K562 (cell line): ENCODE measurements around the gene TMEM184B. TPM values are rescaled to one million over a fixed set of nuclear protein-coding genes. Genes with fewer than 3 reads are reported as not detected.

Experiments used
- BMI1 ChIP-seq: fragments of 150-350 bp; IDR thresholded peaks from 2 replicates; pipeline ENCODE4 v1.6.1; 2014; ENCODE audit warnings: low read length
- DLX4 ChIP-seq: fragments of 250-450 bp; sonication (Bioruptor Pico); IDR thresholded peaks from 2 replicates; pipeline ENCODE4 v1.6.1; 2021; ENCODE audit warnings: mild to moderate bottlenecking
- E2F4 ChIP-seq: sonication (generic); formaldehyde crosslinking; IDR thresholded peaks from 2 replicates; pipeline ENCODE4 v1.8.0; 2022; ENCODE audit warnings: mild to moderate bottlenecking, low read depth, missing genetic modification reagents
- GABPB1 ChIP-seq: sonication (generic); formaldehyde crosslinking; IDR thresholded peaks from 2 replicates; pipeline ENCODE4 v1.8.0; 2022; ENCODE audit warnings: mild to moderate bottlenecking, missing genetic modification reagents
- HNRNPL ChIP-seq: fragments of 200-400 bp; formaldehyde crosslinking; IDR thresholded peaks from 2 replicates; pipeline ENCODE4 v1.6.1; 2017; ENCODE audit warnings: low read depth, mild to moderate bottlenecking, low read length
- HNRNPLL ChIP-seq: fragments of 200-400 bp; formaldehyde crosslinking; IDR thresholded peaks from 2 replicates; pipeline ENCODE4 v1.6.1; 2017; ENCODE audit warnings: low read length, low read depth, mild to moderate bottlenecking; ENCODE audit not compliant: poor library complexity, severe bottlenecking
- HNRNPUL1 ChIP-seq: fragments of 200-400 bp; formaldehyde crosslinking; IDR thresholded peaks from 2 replicates; pipeline ENCODE4 v1.6.1; 2017; ENCODE audit warnings: low read length
- MEF2D ChIP-seq: conservative IDR thresholded peaks from 2 replicates; pipeline ENCODE4 v1.6.1; 2016; ENCODE audit warnings: low read depth, missing genetic modification characterization, missing compliant biosample characterization
- PREB ChIP-seq: sonication (generic); formaldehyde crosslinking; IDR thresholded peaks from 2 replicates; pipeline ENCODE4 v1.8.1; 2023; ENCODE audit warnings: mild to moderate bottlenecking, missing genetic modification reagents
- RNF219 ChIP-seq: fragments of 250-450 bp; sonication (Bioruptor Pico); IDR thresholded peaks from 2 replicates; pipeline ENCODE4 v1.5.0; 2022; ENCODE audit warnings: mild to moderate bottlenecking
- RREB1 ChIP-seq: fragments of 250-450 bp; sonication (Bioruptor Pico); IDR thresholded peaks from 2 replicates; pipeline ENCODE4 v1.4.0; 2020
- THRAP3 ChIP-seq: fragments of 450-650 bp; IDR thresholded peaks from 2 replicates; pipeline ENCODE4 v1.6.1; 2016; ENCODE audit warnings: mild to moderate bottlenecking, inconsistent platforms, borderline replicate concordance
- ZBED1 ChIP-seq: IDR thresholded peaks from 2 replicates; pipeline ENCODE4 v1.6.1; 2014
- ZBTB34 ChIP-seq: fragments of 250-450 bp; sonication (Bioruptor Pico); IDR thresholded peaks from 2 replicates; pipeline ENCODE4 v1.8.0; 2021; ENCODE audit warnings: mild to moderate bottlenecking, moderate library complexity
- ZNF408 ChIP-seq: fragments of 250-450 bp; sonication (Bioruptor Pico); IDR thresholded peaks from 2 replicates; pipeline ENCODE4 v1.4.0; 2020; ENCODE audit warnings: low read depth, mild to moderate bottlenecking, moderate library complexity
- polyA plus RNA-seq, 8 experiments: library from polyadenylated mRNA; depleted of rRNA in 4 of 8; stranded (reverse) in 5 of 8; unstranded in 3 of 8; fragments of >200 nt; fragmentation: Nextera tagmentation in 2 of 8; fragmentation: Illumina TruSeq in 1 of 8; extraction: Ambion mirVana in 2 of 8; extraction: Trizol in 1 of 8; gene quantifications; 2 replicates each; pipeline versions ENCODE4 v1.2.1 to v1.2.3, GENCODE V29; 2011 to 2014; ENCODE audit warnings: inconsistent platforms in 1 of 8, missing spikeins in 1 of 8
- total RNA-seq, 7 experiments: library from RNA; depleted of rRNA in 6 of 7; stranded (reverse); fragments of >200 nt in 6 of 7; fragmentation: Illumina TruSeq in 2 of 7; extraction: Trizol in 2 of 7; gene quantifications; 2 replicates each; pipeline versions ENCODE4 v1.2.1 to v1.2.3, GENCODE V29; 2011 to 2021; ENCODE audit warnings: low replicate concordance in 1 of 7

The TMEM184B gene
- total and polyA plus RNA-seq, 9 of the 15 experiments (the other 6 are each of a cell fraction or from before 2014, with no cell fraction given) = 0.31 to 25.1 (median 6.2) TPM

GRCh38 chr22:38214302-38215056 is 58.3 kb downstream of the TMEM184B start (continued):
- TF ChIP-seq RREB1 = 0 out of 2 replicates have a peak, but pooled peaks have one; percentile 30
- no peak for TF ChIP-seq HNRNPUL1
- no peak for TF ChIP-seq E2F4 (CRISPR knock-in tag)
- TF ChIP-seq HNRNPL = no peak
- TF ChIP-seq DLX4 (CRISPR knock-in tag) = no peak
- TF ChIP-seq MEF2D (tag) = no peak
- no peak for TF ChIP-seq PREB (CRISPR knock-in tag)
- no peak for TF ChIP-seq ZBTB34
- no peak for TF ChIP-seq ZNF408
- TF ChIP-seq HNRNPLL = peak; percentile 75
- TF ChIP-seq ZBED1 = no peak
- TF ChIP-seq GABPB1 (CRISPR knock-in tag) = no peak
- no peak for TF ChIP-seq BMI1
- TF ChIP-seq THRAP3 = no peak
- TF ChIP-seq RNF219 (CRISPR knock-in tag) = no peak
